Measurements from ENCODE around the gene ESYT2.
"Not testable (repeated sequence)": the region's sequence is repeated elsewhere in the genome, so short reads cannot be mapped to it uniquely, and the experiment has no call there.

The ESYT2 gene

GRCh38 chr7:158854681-158855081 is 25.4 kb upstream of the ESYT2 start:
- DNase-seq = no peak

- DNase-seq = no peak
Measured at GRCh38 chr7:158850545-158851102, 21.3 kb upstream of the ESYT2 start.

GRCh38 chr7:158849768-158850544 is 20.6 kb upstream of the ESYT2 start:
- DNase-seq = no peak

- DNase-seq = no peak
Measured at GRCh38 chr7:158849442-158849767, 20.1 kb upstream of the ESYT2 start.

GRCh38 chr7:158847451-158847866 is 18.1 kb upstream of the ESYT2 start:
- DNase-seq = no peak

- no peak for DNase-seq
Measured at GRCh38 chr7:158846304-158846703, 17.0 kb upstream of the ESYT2 start.

GRCh38 chr7:158843771-158844170 is 14.5 kb upstream of the ESYT2 start:
- DNase-seq = no peak

GRCh38 chr7:158842486-158842885 is 13.2 kb upstream of the ESYT2 start:
- no peak for DNase-seq

- DNase-seq = no peak
Measured at GRCh38 chr7:158840604-158841003, 11.3 kb upstream of the ESYT2 start.

GRCh38 chr7:158839177-158839576 is 9.9 kb upstream of the ESYT2 start:
- not testable (repeated sequence) for DNase-seq

- DNase-seq = no peak
Measured at GRCh38 chr7:158837790-158838637, 8.7 kb upstream of the ESYT2 start.

GRCh38 chr7:158836692-158837091 is 7.4 kb upstream of the ESYT2 start:
- DNase-seq = no peak

- no peak for DNase-seq
Measured at GRCh38 chr7:158834878-158835784, 5.8 kb upstream of the ESYT2 start.

- no peak for DNase-seq
Measured at GRCh38 chr7:158832994-158833393, 3.7 kb upstream of the ESYT2 start.

- no peak for DNase-seq
Measured at GRCh38 chr7:158831738-158832091, 2.4 kb upstream of the ESYT2 start.

- no peak for DNase-seq
Measured at GRCh38 chr7:158830211-158830723, 958 bp upstream of the ESYT2 start.

- no peak for DNase-seq
Measured at GRCh38 chr7:158829021-158829341, 328 bp downstream of the ESYT2 start.

GRCh38 chr7:158828133-158829020 is 932 bp downstream of the ESYT2 start:
- no peak for DNase-seq

GRCh38 chr7:158827411-158828132 is 1.7 kb downstream of the ESYT2 start:
- DNase-seq = no peak

GRCh38 chr7:158825628-158826289 is 3.5 kb downstream of the ESYT2 start:
- DNase-seq = no peak

- DNase-seq = no peak
Measured at GRCh38 chr7:158824028-158824427, 5.3 kb downstream of the ESYT2 start.
